GM10266 (cell line): Measurements from ENCODE around the gene GRAMD1B.

Experiments used
- DNase-seq: peaks from one replicate; pipeline ENCODE4 v3.0.0; 2012; ENCODE audit errors: extremely low spot score
- CTCF ChIP-seq: IDR thresholded peaks from 2 replicates; pipeline ENCODE4 v1.5.1; 2012; ENCODE audit warnings: mild to moderate bottlenecking, low read depth; ENCODE audit not compliant: control insufficient read depth, insufficient read depth; ENCODE audit errors: missing control alignments

GRAMD1B gene

GRCh38 chr11:123427405-123427804 lies 2.7 kb upstream of the GRAMD1B start:
- TF ChIP-seq CTCF = no peak
- DNase-seq = no peak

- no peak for DNase-seq
- TF ChIP-seq CTCF = no peak
Observed at GRCh38 chr11:123428116-123428715, 1.9 kb upstream of the GRAMD1B start.

GRCh38 chr11:123429336-123429735 lies 733 bp upstream of the GRAMD1B start:
- no peak for DNase-seq

GRCh38 chr11:123430721-123431497 lies 840 bp downstream of the GRAMD1B start:
- no peak for TF ChIP-seq CTCF
- peak; percentile 73 for DNase-seq

More at GRCh38 chr11:123429336-123429735, 733 bp upstream of the GRAMD1B start:
- no peak for TF ChIP-seq CTCF

- no peak for TF ChIP-seq CTCF
- DNase-seq = no peak
Observed at GRCh38 chr11:123431619-123432018, 1.6 kb downstream of the GRAMD1B start.

GRCh38 chr11:123434262-123434661 lies 4.2 kb downstream of the GRAMD1B start:
- peak; percentile 52 for DNase-seq
- peak; percentile 37 for TF ChIP-seq CTCF

GRCh38 chr11:123434911-123435310 lies 4.8 kb downstream of the GRAMD1B start:
- DNase-seq = no peak
- no peak for TF ChIP-seq CTCF
